C4-2B (cell line): Measurements from ENCODE around the gene BEAN1.

ENCODE experiments used
- H3K27ac ChIP-seq: fragments of 450-650 bp; 2 replicates; pipeline ENCODE4 v1.5.1; 2017
- ZFX ChIP-seq: fragments of 450-650 bp; IDR thresholded peaks from 2 replicates; pipeline ENCODE4 v1.6.1; 2017
- TF ChIP-seq, protein P1 (sequence below): fragments of 450-650 bp; conservative IDR thresholded peaks from 2 replicates; pipeline ENCODE4 v1.5.1; 2017; ENCODE audit warnings: mild to moderate bottlenecking

Gene BEAN1

DNA sequence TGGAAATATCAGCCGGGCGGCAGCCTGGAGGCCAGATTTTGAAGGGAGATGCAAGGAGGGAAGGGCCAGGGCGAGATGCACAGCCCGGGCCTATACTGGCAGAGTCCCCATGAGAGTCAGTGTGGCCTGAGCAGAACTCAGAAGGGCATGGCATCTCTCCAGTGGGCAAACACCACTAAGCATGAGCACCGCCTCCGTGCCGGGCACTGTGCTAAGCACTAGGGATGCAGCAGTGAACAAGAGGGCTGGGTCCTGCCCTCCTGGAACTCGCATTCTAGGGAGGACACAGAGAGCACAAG, 89.4 kb downstream of the BEAN1 start:
- peak overlapping the region; percentile 94 for H3K27ac ChIP-seq
- TF ChIP-seq ZFX = peak; percentile 31; the same call in 1 of the 2 replicates
- TF ChIP-seq, protein P1, sequence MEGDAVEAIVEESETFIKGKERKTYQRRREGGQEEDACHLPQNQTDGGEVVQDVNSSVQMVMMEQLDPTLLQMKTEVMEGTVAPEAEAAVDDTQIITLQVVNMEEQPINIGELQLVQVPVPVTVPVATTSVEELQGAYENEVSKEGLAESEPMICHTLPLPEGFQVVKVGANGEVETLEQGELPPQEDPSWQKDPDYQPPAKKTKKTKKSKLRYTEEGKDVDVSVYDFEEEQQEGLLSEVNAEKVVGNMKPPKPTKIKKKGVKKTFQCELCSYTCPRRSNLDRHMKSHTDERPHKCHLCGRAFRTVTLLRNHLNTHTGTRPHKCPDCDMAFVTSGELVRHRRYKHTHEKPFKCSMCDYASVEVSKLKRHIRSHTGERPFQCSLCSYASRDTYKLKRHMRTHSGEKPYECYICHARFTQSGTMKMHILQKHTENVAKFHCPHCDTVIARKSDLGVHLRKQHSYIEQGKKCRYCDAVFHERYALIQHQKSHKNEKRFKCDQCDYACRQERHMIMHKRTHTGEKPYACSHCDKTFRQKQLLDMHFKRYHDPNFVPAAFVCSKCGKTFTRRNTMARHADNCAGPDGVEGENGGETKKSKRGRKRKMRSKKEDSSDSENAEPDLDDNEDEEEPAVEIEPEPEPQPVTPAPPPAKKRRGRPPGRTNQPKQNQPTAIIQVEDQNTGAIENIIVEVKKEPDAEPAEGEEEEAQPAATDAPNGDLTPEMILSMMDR = no peak

DNA sequence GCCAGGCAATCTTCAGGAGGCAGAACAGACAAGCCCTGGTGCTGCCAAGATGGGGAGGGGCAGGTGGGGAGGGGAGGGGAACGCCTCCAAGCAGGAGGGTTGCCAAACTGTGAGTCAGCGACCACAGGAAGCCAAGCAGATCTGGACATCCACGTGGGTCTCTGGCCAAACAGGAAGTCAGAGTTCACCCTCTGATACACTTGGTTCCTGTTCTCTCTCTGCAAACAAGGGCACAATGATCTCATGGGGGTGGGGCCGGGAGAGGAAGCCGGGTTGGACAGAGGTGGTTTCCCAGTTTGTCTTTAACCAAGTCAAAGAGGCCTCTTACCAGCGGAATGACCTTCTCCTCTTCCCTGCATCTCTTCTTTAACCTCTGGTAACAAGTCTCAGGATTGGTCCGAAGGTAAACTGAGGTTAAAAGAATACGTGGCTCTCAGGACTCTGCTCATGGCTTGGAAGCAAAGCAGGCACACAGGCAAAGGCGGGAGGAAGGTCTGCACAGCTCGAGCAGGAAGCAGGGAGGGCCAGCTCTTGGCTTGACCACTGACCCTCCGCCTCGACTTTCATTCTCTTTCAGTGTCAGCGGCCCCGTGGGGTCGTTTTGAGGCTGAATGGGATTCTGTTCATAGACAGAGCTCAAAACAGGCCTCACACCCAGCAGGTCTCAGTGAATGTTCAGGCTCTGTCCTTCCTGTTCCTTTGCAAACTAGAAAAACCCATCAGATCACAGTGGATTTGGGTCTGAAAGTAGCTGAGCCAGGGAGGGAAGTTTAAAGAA, 89.9 kb downstream of the BEAN1 start:
- TF ChIP-seq ZFX = no peak
- TF ChIP-seq, protein P1 = no peak
- H3K27ac ChIP-seq = peak overlapping the region; percentile 94

DNA sequence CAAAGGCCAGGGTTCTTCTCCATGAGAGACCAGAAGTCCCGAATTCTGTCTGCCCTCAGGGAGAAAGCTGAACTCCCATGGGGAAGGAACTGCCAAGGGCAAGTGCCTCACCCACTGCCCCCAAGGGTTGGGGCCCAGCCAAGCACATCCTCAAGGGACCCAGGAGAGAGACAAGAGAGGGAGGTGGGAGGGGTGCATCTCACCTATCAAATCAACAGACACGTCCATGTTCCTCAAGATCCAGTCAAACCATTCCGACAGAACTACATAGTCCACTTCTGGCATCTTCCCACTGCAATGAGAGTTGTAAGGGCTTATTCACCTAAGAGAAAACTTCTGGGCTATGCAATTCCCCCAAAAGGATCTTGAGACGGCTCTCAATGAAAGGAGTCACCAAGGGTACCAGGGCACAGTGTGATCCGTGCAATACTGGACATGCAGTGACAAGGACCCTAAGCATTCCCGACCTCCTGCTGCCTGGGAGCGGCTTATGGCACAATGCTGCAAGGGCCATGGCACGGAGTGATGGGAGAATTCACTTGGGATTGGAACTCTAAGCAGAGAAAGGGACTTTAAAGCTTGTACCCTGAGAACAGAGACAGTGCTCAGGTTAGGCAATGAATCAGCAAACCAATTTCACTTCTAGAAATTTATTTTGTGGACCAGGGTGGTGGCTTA, 90.6 kb downstream of the BEAN1 start:
- TF ChIP-seq, protein P1 = no peak
- TF ChIP-seq ZFX = no peak
- peak overlapping the region; percentile 94 for H3K27ac ChIP-seq

DNA sequence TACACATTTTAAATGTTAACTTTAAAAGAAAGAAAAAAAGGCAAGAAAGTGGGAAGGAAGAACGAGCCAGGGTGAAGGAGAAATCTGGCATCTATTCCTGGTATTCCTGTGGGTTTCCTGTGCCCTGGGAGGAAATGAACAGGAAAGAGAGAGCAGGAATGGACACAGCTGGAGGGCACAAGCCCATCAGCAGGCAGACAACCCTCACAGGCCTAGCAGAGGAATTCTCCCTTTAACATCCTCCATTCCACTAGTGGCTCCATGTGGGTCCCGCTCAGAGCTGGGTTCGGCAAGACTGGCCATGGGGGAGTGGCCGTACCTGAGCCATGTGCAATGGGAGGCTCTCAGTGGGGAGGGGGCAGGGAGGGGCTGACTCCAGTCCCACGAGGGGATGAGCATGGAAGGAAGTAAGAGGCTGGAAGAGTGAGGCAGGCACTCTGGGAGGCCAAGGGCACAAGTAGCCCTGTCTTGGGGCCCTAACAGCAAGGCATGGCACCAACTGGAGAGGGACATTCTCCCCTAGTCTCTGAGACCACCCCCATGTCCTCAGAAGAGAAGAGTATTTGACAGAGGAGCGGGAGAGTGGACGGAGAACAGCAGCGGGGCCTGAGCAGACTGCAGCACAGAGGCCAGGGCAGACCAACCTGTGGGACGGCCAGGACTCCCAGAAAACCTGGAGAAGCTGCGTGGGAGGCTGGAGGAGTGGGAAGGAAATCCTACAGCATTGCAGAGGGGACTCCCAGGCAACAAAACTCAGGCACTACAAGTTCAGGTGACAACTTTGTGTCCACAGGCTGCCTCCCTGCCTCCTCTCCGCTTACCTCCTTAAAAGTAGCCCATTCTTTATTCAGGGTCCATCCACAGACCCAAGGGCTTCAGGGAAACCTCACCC, 92.6 kb downstream of the BEAN1 start:
- TF ChIP-seq, protein P1 = no peak
- no peak for TF ChIP-seq ZFX
- peak overlapping the region; percentile 1; the same call in 1 of the 2 replicates for H3K27ac ChIP-seq

DNA sequence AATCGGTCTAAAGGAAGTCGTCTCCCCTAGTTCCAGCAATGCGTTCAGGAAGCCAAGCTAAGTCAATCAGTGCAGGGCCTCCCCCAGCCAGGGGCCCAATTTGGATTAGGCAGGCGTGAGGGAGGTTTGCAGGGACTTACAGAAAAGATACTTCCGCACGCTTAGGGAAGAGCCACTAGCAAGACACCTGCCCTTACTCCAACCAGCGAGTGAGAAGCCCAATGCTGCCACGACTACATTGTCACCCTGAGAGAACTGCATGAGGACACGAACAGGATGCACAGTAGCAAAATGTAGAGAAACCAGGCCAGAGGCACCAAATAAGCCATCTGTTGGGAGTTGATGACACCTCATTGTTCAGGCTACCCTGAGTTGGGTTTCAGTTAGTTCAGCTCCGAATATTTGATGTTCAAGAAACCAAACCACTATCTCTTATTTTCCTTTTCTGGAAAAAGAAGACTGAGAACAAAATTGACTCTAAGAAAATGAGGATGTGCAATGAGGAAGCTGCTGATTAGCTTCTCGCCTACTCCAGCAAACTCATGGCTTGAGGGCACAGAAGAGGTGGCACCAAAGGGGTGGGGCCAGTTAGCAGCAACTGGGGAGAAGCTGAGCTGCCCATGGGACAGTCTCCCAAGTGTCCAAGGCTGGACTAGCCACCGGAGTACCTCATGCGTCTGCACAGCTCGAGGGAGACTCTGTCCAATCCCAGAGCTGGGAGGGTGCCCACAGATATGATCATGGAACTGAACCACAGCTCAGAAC, 93.5 kb downstream of the BEAN1 start:
- TF ChIP-seq, protein P1 = no peak
- TF ChIP-seq ZFX = no peak
- H3K27ac ChIP-seq = no peak overlapping the region; the same call in 1 of the 2 replicates

DNA sequence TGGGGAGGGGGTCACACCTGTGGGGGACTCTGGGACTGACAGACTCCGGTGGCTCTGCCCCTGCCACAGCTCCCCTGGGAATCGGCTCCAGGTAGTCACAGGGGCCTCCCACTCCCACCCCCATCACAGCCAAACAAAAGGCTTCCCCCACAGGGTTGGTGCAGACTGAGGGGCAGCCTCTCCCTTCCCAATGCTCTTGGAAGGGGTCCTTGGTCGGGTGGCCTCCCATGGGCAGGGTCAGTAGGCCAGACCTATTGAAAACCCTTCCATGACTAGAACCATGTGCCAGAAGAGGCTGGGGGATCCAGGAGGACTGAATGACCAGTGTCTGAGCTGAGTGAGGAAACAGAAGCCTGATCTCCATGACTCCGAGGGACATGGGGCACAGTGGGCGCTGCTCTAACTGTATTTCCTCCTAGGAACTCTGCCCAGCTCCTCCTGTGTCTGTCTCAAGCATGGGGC, 94.2 kb downstream of the BEAN1 start:
- TF ChIP-seq, protein P1 = no peak
- no peak for TF ChIP-seq ZFX
- H3K27ac ChIP-seq = no peak overlapping the region
